ENCODE results near the gene RAB3IL1. TPM values are rescaled to one million over a fixed set of nuclear protein-coding genes. Genes with fewer than 3 reads are reported as not detected.

RAB3IL1 gene
- total RNA-seq, 1 donor = 15.9 TPM

- Histone ChIP-seq H3K4me2 (ENCODE audit: insufficient read depth, low read length) (no peak overlapping the region), H3K36me3 (ENCODE audit: insufficient read depth, low read length) (no peaks in the 10 kb centered on the region), H3K4me3 (ENCODE audit: insufficient read depth, low read length) (no peak overlapping the region), H3K79me2 (ENCODE audit: insufficient read depth, low read length) (peaks cover 3% of the 10 kb centered on the region), H3K27ac (ENCODE audit: low read depth, low read length) (no peak overlapping the region), H3K27me3 (ENCODE audit: insufficient read depth, low read length) (peaks cover 6% of the 10 kb centered on the region), H4K20me1 (ENCODE audit: insufficient read depth, low read length) (peaks cover 3% of the 10 kb centered on the region), H2AFZ (ENCODE audit: low read length) (no peak overlapping the region), H3K9me3 (ENCODE audit: low read depth, low read length) (no peaks in the 10 kb centered on the region), H3K4me1 (ENCODE audit: insufficient read depth, low read length) (peaks cover 4% of the 10 kb centered on the region)
- TF ChIP-seq CTCF (IDR thresholded peaks at IDR 0.05; ENCODE audit: extremely low read depth, low read depth, low read length) = no peak
- DNase-seq (ENCODE audit: insufficient read length, low spot score, missing footprints) = peak; percentile 73
Measured at GRCh38 chr11:61913699-61914395, 3.5 kb downstream of the RAB3IL1 start.

GRCh38 chr11:61912991-61913698 is 4.2 kb downstream of the RAB3IL1 start:
- no peak overlapping the region for H2AFZ ChIP-seq (ENCODE audit: low read length)
- TF ChIP-seq CTCF (IDR thresholded peaks at IDR 0.05; ENCODE audit: extremely low read depth, low read depth, low read length) = no peak
- H3K79me2 ChIP-seq (ENCODE audit: insufficient read depth, low read length) = peaks cover 3% of the 10 kb centered on the region
- DNase-seq (ENCODE audit: insufficient read length, low spot score, missing footprints) = peak; percentile 82
- H3K27ac ChIP-seq (ENCODE audit: low read depth, low read length) = no peak overlapping the region
- peaks cover 4% of the 10 kb centered on the region for H3K4me1 ChIP-seq (ENCODE audit: insufficient read depth, low read length)
- no peaks in the 10 kb centered on the region for H3K9me3 ChIP-seq (ENCODE audit: low read depth, low read length)
- H3K4me3 ChIP-seq (ENCODE audit: insufficient read depth, low read length) = no peak overlapping the region
- H3K27me3 ChIP-seq (ENCODE audit: insufficient read depth, low read length) = peaks cover 4% of the 10 kb centered on the region
- peaks cover 3% of the 10 kb centered on the region for H4K20me1 ChIP-seq (ENCODE audit: insufficient read depth, low read length)
- H3K4me2 ChIP-seq (ENCODE audit: insufficient read depth, low read length) = no peak overlapping the region
- no peaks in the 10 kb centered on the region for H3K36me3 ChIP-seq (ENCODE audit: insufficient read depth, low read length)

- Histone ChIP-seq H3K27me3 (ENCODE audit: insufficient read depth, low read length) (no peaks in the 10 kb centered on the region), H3K4me2 (ENCODE audit: insufficient read depth, low read length) (no peak overlapping the region), H4K20me1 (ENCODE audit: insufficient read depth, low read length) (peaks cover 3% of the 10 kb centered on the region), H3K36me3 (ENCODE audit: insufficient read depth, low read length) (no peaks in the 10 kb centered on the region), H3K4me1 (ENCODE audit: insufficient read depth, low read length) (no peaks in the 10 kb centered on the region), H2AFZ (ENCODE audit: low read length) (no peak overlapping the region), H3K4me3 (ENCODE audit: insufficient read depth, low read length) (no peak overlapping the region), H3K27ac (ENCODE audit: low read depth, low read length) (no peak overlapping the region), H3K79me2 (ENCODE audit: insufficient read depth, low read length) (peaks cover 3% of the 10 kb centered on the region), H3K9me3 (ENCODE audit: low read depth, low read length) (no peaks in the 10 kb centered on the region)
- no peak for DNase-seq (ENCODE audit: insufficient read length, low spot score, missing footprints)
- TF ChIP-seq CTCF (IDR thresholded peaks at IDR 0.05; ENCODE audit: extremely low read depth, low read depth, low read length) = no peak
Measured at GRCh38 chr11:61912530-61912898, 4.9 kb downstream of the RAB3IL1 start.
